GM18873 (cell line): ENCODE results near the gene LIPI.
"Not testable (repeated sequence)": the region's sequence is repeated elsewhere in the genome, so short reads cannot be mapped to it uniquely, and the experiment has no call there.

Experiments used
- ATAC-seq: cut with Tn5 transposase; IDR thresholded peaks from one replicate; pipeline ENCODE4 v1.9.1; 2021; ENCODE audit warnings: mild to moderate bottlenecking, moderate library complexity, moderate number of reproducible peaks; ENCODE audit not compliant: unreplicated experiment, low FRiP score

The LIPI gene

GRCh38 chr21:14076143-14076806 is 134.5 kb downstream of the LIPI start:
- ATAC-seq, result no peak

GRCh38 chr21:14075346-14076142 is 135.2 kb downstream of the LIPI start:
- ATAC-seq, result no peak

GRCh38 chr21:14074177-14074576 is 136.6 kb downstream of the LIPI start:
- no peak for ATAC-seq

- no peak for ATAC-seq
These were observed 137.1 kb downstream of the LIPI start for GRCh38 chr21:14073615-14074014.

- no peak for ATAC-seq
These were observed 137.8 kb downstream of the LIPI start for GRCh38 chr21:14072761-14073535.

- ATAC-seq, result no peak
These were observed 138.6 kb downstream of the LIPI start for GRCh38 chr21:14071902-14072734.

- no peak for ATAC-seq
These were observed 139.8 kb downstream of the LIPI start for GRCh38 chr21:14070968-14071367.

- no peak for ATAC-seq
These were observed 140.5 kb downstream of the LIPI start for GRCh38 chr21:14070049-14070893.

GRCh38 chr21:14064296-14064645 is 146.5 kb downstream of the LIPI start:
- ATAC-seq, result no peak

- not testable (repeated sequence) for ATAC-seq
These were observed 147.0 kb downstream of the LIPI start for GRCh38 chr21:14063620-14064295.

GRCh38 chr21:14062684-14063083 is 148.1 kb downstream of the LIPI start:
- not testable (repeated sequence) for ATAC-seq

GRCh38 chr21:14061820-14062219 is 148.9 kb downstream of the LIPI start:
- not testable (repeated sequence) for ATAC-seq

- not testable (repeated sequence) for ATAC-seq
These were observed 151.6 kb downstream of the LIPI start for GRCh38 chr21:14058995-14059627.
